ENCODE data around the gene SLC16A11.
A peak's percentile ranks its signal among the peaks of the same experiment; 100 is the strongest.
"Not testable (repeated sequence)": the region's sequence is repeated elsewhere in the genome, so short reads cannot be mapped to it uniquely, and the experiment has no call there.

SLC16A11 gene

DNA sequence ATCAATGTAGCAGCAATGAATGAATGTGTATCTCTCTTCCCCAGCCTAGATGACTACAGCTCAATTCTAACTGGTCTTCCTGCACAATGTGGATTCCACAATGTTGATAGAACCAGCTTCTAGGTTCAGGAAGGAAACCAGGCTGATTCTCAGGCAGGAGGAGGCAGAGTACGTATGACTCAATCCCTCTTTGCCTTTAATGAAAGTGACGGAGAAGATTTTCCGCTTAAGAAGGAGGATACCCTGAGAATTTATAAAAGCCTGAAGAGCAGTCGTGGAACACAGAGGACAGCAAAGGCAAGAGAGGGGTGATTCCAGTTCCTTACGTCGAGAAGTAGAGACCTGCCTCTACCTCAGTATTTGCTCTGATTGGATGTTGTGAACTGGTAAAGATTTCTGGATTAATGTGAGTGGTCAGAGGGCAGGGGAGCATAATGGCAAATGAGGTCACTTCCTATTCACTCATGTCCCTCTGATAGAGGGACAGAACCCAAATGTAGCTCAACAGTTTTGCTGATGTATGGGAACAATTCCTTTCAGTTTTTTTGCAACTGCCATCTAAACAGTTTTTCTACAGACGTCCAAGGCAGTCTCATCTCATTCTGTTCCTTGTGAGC, 15.0 kb upstream of the SLC16A11 start:
- DNase-seq (ENCODE audit: low read depth), result no peak

DNA sequence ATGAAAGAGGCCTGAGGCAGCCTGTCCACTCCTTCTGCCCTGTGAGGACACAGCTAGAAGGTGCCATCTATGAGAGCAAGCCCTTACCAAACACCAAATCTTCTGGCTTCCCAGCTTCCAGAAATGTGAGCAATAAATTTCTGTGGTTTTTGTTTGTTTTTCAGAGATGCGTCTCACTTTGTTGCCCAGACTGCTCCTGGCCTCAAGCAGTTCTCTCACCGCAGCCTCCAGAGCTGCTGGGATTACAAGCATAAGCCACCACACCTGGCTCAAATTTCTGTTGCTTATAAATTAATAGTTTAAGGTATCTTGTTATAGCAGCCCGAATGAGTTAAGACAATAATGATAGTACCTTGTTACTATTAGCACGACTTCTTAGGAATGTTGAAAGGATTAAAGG, 12.5 kb upstream of the SLC16A11 start:
- DNase-seq (ENCODE audit: low read depth), result no peak

DNA sequence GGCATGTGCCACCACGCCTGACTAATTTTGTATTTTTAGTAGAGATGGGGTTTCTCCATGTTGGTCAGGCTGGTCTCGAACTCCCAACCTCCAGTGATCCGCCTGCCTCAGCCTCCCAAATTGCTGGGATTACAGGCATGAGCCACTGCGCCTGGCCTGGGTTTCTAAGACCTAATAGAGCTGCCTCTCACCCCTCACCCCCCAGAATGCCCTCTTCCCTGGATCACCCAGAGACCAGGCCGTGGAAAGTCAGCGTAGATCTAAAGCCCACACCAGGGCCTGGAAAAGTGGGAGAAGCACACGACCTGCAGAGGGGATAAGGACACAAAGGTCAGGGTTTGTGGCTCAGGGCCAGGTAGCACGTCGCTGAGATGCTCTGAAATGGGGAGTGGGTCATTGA, 6.7 kb upstream of the SLC16A11 start:
- not testable (repeated sequence) for DNase-seq (ENCODE audit: low read depth)

DNA sequence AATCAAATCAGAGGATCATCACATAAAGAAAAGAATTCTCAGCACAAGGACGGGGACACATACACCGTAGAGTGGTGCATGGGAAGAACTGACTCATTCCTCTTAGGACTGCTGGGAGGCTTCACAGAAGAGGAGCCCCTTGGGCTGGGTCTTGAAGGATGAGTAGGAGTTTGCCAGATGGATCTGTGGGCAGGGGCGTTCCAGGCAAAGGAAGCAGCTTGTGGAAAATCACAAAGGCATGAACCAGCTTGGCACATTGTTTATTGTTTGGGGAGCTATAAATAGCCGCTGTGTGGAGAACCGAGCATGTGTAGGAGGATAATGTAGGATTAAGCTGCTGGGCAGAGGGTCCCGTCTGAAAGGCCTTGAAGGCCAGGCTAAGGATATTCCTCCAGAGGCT, 5.1 kb upstream of the SLC16A11 start:
- DNase-seq (ENCODE audit: low read depth), result no peak

DNA sequence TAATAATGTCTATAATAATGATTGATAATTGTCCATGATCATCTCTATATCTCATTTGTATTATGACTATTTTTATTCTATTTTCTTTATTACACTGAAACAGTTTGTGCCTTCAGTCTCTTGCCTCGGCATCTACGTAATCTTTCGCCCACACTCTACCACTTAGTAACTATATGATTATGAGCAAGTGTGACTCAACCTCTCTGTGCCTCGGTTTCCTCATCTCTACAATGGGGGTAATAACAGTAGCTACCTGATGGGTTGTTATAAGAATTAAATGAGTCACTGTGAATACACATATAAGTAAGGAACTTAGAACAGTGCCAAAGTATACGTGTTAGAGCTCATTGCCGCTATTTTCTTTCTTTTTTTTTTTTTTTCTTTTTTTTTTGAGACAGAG, 3.7 kb upstream of the SLC16A11 start:
- no peak for DNase-seq (ENCODE audit: low read depth)

DNA sequence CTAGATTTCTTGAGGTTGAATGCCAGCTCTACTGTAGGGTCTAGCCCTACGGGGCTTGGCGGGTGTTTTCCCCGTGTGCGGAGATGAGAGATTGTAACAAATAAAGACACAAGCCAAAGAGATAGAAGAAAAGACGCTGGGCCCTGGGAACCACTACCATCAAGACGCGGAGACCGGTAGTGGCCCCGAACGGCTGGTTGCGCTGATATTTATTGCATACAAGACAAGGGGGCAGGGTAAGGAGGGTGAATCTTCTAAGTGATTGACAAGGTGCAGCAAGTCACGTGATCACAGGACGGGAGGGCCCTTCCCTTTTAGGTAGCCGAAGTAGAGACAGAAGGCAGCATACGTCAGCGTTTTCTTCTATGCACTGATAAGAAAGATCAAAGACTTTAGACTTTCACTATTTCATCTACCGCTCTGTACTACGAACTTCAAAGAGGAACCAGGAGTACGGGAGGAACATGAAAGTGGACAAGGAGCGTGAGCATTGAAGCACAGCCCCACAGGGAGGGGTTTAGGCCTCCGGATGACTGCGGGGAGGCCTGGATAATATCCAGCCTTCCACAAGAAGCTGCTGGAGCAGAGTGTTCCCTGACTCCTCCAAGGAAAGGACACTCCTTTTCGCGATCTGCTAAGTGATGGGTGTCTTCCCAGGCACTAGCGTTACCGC, 3.0 kb upstream of the SLC16A11 start:
- not testable (repeated sequence) for DNase-seq (ENCODE audit: low read depth)

DNA sequence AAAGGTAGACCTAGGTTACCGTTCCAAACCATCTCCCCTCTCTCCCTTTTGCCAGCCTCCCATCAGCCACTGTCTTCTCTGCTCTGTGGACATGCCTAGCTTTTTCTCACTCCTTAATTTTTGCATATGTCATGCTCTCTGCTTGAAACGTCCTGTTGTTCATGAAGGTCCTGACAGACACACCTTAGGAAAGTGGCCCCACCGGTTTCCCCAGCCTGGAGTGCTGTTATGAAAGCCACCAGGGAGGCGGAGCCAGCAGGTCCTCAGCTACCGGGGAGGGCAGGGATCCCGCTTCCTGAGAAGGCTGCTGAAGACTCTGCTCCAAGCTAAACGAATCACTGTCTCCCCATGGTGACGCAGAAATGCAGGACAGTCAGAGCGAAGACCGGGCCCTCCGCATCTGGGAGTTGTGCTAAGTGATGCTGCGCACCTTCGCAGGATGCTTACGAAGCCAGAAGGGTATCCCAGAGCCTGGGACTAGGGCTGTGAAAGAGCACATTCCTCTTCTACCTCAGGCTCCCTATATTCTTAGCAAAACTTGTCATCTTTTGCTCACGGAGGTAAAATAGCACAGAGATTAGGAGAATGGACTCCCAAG, 2.3 kb upstream of the SLC16A11 start:
- no peak for DNase-seq (ENCODE audit: low read depth)

DNA sequence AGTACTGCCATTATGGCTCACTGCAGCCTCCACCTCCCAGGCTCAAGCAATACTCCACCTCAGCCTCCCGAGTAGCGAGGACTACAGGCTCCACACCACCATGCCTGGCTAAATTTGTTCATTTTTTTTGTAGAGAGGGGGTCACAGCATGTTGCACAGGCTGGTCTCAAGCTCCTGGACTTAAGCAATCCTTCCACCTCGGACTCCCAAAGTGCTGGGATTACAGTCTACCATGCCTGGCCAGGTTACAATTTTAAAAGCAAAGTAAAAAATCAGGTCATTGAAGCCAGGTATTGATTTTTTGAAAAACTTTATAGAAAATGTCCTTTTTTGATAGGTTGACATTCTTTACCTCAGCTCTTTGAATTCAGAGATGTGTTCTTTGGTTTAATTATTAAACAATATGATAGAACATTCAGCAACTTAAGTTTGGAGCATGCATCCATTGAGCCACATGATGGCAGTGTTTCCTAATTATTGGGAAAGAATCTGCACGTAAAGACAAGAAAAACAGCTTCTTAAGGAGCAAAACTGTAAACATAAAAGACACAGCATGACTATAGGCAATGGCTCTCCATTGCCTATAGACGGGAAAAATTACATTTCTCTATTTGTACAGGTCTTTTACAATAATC, 1.7 kb upstream of the SLC16A11 start:
- DNase-seq (ENCODE audit: low read depth), result no peak

DNA sequence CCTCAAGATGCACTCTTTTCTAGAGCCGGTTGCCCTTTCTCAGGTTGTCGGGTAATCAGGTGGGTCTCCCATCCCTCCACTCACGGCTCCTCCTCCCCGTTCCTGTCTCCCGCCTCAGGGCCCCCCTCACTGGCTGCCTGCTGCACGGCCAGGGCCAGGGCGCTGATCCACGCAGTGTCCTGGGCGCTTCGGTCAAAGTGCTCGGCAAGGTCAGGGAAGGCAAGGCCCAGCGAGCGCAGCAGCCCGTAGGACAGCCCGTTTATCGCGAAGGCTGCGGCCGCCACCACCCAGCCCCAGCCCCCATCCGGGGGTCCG, 753 bp downstream of the SLC16A11 start:
- DNase-seq (ENCODE audit: low read depth), result no peak

DNA sequence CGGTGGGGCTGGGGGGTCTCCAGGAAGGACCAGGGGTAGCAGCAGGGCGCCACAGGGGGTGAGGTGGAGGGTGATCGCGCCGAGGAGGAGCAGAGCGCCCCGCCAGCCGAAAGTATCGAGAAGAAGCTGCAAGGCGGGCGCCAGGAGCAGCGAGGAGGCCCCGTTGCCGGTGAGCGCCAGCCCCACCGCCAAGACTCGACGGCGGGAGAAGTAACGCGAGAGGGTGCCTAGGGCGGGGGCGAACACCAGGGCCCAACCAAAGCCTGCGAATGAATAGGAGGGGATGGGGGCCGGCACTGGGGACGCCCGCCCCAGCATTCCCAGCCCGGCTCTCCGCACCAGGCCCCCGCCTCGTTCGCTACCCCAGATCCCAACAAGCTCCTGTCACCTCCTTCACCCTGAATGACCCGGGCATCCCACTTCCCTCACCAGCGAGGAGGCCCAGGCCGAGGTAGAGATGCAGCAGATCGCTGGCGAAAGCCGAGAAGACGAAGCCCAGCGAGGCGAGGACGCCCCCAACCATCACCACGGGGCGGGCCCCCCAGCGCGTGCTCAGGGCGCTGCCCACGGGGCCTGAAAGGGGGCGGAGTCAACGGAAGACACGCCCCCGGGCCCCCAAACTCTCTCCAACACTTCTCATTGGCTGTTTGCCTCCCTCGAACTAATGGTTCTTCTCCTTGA, 1.3 kb downstream of the SLC16A11 start:
- no peak for DNase-seq (ENCODE audit: low read depth)

DNA sequence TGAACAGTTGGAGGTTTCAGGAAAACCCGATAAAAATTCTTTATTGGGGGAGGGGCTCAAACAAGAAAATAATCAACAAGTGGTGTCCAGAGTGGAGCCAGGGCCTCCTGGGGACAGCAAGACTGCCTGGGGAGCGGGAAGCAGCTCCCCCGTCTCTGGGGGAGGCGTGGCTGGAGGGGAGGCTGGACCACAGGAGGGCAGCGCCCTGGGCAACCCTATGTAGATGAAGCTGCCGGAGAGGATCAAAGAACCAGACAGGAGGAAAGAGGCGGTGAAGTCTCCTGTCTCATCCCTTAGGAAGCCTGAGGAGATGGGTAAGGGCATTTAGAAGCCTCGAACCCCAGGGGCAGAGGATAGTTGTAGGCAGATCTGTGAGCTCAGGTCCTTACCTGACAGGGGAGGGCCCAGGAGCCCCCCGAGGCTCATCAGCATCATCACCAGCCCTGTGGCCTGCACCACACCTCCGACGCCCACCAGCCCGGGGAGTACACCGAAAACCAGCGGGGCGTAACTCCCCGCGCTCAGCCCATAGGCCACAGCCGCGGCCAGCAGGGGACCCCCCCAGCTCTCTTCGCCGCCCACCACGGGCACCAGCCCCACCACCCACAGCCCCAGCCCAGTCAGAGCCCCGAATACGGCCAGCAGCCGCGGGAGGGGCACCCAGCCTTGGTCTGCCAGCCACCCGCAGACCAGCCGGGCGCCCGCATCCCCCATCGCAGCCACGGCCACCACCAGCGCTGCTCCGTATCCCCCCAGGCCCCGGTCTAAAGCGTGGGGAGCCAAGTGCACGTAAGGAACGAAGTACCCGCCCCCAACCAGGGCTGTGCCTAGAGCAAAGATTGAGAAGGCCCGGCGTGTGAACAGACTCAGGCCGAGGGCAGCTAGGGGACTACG, 2.0 kb downstream of the SLC16A11 start:
- no peak for DNase-seq (ENCODE audit: low read depth)

DNA sequence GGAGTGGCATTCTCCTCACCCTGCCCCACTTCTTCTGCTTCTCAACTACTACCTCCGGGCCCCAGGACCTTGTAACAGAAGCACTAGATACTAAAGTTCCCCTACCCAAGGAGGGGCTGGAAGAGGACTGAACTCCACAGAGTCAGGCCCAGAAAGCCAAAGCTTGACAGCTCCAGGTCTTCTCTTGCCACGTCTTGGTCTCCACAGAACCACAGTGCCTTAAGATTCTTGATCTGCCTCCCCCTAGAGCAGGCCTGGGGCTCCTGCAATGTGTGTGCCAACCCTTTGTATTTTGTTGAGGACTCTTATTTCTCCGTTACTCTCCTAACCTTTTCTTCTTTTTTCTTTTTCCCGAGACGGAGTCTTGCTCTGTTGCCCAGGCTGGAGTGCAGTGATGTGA, 4.1 kb downstream of the SLC16A11 start:
- no peak for DNase-seq (ENCODE audit: low read depth)

DNA sequence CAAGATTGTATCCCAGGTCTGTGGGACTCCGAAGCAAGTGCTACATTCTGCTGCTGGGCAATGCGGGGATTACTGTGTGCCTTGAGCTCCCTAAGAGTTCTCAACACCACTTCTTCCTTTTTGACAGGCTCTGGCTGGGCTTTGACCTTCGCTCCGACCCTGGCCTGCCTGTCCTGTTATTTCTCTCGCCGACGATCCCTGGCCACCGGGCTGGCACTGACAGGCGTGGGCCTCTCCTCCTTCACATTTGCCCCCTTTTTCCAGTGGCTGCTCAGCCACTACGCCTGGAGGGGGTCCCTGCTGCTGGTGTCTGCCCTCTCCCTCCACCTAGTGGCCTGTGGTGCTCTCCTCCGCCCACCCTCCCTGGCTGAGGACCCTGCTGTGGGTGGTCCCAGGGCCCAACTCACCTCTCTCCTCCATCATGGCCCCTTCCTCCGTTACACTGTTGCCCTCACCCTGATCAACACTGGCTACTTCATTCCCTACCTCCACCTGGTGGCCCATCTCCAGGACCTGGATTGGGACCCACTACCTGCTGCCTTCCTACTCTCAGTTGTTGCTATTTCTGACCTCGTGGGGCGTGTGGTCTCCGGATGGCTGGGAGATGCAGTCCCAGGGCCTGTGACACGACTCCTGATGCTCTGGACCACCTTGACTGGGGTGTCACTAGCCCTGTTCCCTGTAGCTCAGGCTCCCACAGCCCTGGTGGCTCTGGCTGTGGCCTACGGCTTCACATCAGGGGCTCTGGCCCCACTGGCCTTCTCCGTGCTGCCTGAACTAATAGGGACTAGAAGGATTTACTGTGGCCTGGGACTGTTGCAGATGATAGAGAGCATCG, 5.6 kb downstream of the SLC16A11 start:
- DNase-seq (ENCODE audit: low read depth), result no peak

DNA sequence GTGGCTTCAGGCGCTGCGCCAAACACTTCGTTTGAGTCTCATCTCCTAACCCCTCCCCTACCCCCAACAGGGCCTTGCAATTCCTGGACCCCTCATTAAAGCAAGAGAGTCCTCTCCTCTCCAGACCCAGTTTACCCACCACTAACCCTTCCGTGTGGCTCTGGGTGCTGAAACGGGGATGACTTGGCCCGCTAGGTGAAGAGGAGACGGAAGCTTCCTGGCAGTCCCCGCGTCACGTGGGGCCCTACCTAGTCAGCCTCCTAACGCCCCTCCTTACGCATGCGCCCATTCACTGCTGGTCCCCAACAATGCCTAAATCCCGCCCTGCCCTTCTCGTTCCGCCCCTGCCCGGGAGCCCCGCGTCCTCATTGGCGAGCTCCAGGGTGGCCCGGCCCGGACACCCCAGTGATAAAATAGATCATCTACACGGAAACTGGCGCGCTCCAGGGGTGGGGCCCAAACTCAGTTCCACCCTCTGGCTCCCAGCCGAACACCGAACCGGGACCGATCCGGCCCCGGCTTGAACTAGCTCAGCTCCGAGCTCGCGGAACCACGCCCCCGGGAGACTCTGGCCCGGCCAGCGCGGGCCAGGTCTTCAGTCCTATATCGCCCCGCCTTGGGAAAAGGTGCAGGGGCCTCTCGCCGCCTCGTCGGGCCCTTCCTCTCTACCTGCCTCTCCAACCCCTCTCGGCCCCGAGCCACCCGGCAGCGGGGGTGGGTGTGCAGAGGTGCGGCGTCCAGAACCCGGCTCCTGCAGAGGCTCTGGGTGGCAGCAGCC, 8.1 kb downstream of the SLC16A11 start, which contains the start of gene SLC16A13:
SLC16A13 (plus strand) TSS at position 425 of the 778 bp plus-strand sequence. CDS start 368 bp downstream, outside the sequence.
- peak; percentile 85 for DNase-seq (ENCODE audit: low read depth)

DNA sequence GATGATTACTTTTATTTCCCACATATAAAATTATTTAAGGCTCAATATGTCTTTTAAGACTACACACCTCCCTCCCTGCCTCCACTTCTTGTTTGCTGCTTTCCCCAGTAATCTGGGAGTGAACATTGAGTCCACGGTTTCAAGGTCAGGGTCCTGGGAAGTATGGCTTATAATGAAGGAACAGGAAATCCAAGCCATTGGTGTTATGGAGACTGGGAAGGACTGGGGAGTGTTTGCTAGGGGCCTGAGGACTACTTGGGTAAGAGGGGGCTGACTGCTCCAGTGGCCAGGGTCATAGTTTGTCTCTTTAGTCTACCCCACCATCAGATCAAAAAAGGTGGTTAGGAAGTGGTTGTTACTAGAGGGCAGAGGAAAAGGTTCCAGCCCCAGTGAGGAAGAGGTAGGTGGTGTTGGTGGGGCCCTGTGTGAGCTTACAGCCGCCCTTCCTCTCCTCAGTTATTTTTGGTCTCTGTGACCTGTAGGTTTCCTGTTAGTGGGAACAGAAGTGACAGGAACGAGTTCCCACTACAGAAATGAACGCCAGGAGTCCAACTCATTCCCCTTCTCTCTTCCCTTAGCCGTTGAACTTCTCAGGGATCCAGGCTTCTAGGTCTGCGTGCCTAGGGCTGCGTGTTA, 8.8 kb downstream of the SLC16A11 start:
- DNase-seq (ENCODE audit: low read depth), result no peak

DNA sequence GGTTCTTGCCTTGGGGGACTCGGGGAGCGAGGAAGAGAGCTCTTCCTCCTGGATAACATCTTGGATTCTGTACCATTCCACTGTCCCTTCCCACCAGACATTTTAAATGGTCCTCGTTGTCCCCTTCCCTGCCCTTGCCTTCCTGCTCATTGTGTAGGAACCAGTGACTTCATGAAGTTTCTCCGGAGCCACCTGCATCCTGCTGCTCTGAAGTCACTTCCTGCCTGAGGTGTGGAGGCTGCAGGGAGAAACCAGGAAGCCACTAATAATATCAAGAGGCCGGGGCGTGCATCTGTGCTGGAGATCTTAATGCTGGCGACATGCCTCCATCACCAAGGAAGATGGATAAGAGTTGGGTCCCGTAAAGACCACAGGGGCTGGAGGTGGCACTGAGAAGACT, 14.2 kb downstream of the SLC16A11 start:
- DNase-seq (ENCODE audit: low read depth), result no peak

DNA sequence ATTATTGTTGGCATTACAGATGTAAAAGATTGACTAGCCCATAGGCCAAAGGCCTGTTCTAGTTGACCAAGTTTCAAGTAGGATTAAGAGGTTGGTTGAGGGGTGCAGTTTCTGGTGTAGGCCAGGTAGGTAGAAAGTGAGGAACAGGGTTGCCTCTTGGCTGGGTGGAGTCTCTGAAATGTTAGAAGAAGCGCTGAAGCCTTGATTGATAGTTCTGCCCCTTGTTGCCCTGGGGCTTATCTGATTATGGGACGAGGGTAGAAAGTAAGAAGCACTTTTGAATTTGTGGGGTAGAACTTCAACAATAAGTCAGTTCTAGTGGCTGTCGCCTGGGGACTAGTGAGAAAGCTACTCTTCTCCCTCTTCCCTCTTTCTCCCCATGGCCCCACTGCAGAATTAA, 14.8 kb downstream of the SLC16A11 start:
- no peak for DNase-seq (ENCODE audit: low read depth)

DNA sequence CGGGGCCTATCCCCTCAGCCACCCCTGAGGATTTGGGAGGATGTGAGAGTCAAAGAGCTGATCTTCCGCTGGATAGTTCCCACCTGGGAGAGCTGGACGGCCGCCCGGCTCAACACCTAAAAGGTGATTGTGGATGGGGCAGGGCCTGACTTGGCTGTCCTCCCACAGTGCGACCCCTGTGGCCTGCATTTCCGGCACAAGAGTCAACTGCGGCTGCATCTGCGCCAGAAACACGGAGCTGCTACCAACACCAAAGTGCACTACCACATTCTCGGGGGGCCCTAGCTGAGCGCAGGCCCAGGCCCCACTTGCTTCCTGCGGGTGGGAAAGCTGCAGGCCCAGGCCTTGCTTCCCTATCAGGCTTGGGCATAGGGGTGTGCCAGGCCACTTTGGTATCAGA, 16.6 kb downstream of the SLC16A11 start:
- DNase-seq (ENCODE audit: low read depth), result no peak

DNA sequence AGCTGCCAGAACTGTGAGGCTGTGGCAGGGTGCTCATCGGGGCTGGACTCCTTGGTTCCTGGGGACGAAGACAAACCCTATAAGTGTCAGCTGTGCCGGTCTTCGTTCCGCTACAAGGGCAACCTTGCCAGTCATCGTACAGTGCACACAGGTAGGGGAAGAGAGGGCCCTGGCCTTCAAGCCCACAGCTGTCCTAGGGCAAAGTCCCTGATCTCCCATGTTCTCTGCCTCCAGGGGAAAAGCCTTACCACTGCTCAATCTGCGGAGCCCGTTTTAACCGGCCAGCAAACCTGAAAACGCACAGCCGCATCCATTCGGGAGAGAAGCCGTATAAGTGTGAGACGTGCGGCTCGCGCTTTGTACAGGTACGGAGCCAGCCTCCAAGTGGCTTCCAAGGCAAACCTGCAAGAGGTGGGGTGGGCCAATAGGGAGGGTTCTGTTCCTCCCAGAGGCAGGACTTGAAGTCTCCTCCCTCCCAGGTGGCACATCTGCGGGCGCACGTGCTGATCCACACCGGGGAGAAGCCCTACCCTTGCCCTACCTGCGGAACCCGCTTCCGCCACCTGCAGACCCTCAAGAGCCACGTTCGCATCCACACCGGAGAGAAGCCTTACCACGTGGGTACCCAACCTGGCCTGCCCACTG, 17.3 kb downstream of the SLC16A11 start:
- no peak for DNase-seq (ENCODE audit: low read depth)

Data from stimulated activated CD8-positive, alpha-beta memory T cell treated with anti-CD3 and anti-CD28 coated beads, Interleukin-15, amount 100 ng/mL, for 24 hours (primary cell).